GM10266 (cell line): ENCODE measurements around the gene TSPYL4.

Experiments
- DNase-seq: peaks from one replicate; pipeline ENCODE4 v3.0.0; 2012; ENCODE audit errors: extremely low spot score
- TF ChIP-seq, protein P1 (sequence below): IDR thresholded peaks from 2 replicates; pipeline ENCODE4 v1.5.1; 2012; ENCODE audit warnings: mild to moderate bottlenecking, low read depth; ENCODE audit not compliant: control insufficient read depth, insufficient read depth; ENCODE audit errors: missing control alignments

The TSPYL4 gene

DNA sequence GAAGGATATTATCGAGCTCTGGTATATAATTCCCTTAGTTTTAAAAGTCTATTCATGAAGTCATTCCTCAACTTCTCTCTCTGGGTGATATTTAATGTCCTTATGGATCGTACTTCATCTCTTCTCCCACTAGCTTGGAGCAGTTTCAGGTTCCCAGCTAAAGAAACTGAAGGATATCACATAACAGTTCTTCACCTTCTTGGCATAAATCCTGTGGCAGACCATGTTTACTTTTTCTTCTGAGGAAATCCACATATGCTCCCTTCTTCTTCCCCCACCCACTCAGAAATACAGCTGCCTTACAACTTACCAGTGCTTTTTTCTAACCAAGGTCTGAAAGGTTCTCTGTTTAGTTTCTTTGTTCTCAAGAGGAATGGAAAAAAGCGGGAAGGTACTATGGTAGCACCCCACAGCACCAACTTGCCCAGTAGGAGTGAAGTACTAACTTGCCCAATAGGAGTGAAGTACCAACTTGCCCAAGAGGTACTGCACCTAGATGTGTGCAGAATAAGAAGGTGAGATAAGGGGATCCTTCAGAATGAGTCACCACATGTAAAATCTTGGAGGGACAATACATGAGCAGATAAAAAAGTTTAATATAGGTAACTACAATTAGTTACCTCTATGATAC, 53.1 kb downstream of the TSPYL4 start:
- no peak for DNase-seq
- TF ChIP-seq, protein P1, sequence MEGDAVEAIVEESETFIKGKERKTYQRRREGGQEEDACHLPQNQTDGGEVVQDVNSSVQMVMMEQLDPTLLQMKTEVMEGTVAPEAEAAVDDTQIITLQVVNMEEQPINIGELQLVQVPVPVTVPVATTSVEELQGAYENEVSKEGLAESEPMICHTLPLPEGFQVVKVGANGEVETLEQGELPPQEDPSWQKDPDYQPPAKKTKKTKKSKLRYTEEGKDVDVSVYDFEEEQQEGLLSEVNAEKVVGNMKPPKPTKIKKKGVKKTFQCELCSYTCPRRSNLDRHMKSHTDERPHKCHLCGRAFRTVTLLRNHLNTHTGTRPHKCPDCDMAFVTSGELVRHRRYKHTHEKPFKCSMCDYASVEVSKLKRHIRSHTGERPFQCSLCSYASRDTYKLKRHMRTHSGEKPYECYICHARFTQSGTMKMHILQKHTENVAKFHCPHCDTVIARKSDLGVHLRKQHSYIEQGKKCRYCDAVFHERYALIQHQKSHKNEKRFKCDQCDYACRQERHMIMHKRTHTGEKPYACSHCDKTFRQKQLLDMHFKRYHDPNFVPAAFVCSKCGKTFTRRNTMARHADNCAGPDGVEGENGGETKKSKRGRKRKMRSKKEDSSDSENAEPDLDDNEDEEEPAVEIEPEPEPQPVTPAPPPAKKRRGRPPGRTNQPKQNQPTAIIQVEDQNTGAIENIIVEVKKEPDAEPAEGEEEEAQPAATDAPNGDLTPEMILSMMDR: no peak
